Hindlimb muscle (tissue), 1 donor: ENCODE results near the gene INO80B. TPM values are rescaled to one million over a fixed set of nuclear protein-coding genes. Genes with fewer than 3 reads are reported as not detected.
A peak's percentile ranks its signal among the peaks of the same experiment; 100 is the strongest.
"Not testable (repeated sequence)": the region's sequence is repeated elsewhere in the genome, so short reads cannot be mapped to it uniquely, and the experiment has no call there.

Source experiments
- DNase-seq: peaks from one replicate; pipeline ENCODE4 v3.0.0-alpha.2; 2013
- polyA plus RNA-seq: library from polyadenylated mRNA; unstranded; fragments of 120-200 nt; gene quantifications from one replicate; pipeline ENCODE4 v1.2.1, GENCODE V29; 2013; ENCODE audit not compliant: insufficient read length

INO80B gene
- polyA plus RNA-seq, 1 donor: 23.7 TPM

DNA sequence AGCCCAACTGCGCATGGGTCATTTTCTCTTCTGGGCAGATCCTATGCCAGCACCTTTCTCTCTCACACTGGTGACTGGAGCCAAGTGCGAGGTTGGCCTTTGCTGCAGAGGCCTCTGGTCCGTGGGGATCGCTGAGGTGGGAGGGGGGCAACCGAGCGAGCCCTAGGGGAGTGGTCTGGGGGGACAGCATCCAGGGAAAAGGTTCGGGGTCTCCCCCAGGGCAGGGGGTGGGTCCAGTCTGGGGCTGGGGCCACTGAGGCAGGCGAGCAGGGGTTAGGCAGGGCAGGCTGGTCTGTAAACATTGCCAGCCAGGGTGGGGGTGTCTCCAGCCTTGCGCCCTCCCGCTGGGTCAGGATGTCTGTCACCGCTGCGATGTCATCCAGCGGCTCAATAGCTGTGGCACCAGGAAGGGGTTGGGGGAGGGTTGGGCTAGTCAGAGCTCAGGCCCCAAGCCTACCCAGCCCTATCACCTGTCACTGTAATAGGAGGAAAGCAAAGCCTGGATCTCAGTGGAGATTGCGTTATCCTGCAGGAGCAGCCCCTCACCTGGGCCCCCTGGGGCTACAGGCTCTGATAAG is 28.6 kb upstream of the INO80B start:
- no peak for DNase-seq

DNA sequence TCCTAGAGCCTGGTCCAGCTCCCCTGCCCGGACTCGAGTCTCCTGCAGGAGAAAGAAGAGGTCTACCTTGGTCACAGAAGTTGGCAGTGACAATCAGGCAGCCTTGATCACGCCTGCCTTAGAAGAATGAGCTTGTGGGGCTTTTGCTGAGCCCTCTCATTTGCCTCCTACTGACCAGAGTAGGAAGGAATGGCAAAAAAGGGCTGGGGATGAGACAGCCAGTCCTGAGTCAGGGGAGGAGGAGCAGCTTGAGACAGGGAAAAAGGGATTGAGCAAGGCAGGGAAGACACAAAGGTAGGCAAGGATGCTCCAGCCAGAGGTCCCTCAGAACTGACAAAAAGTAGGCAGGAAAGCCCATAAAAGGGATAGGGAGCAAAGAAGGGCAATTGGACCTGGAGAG is 27.3 kb upstream of the INO80B start:
- no peak for DNase-seq

DNA sequence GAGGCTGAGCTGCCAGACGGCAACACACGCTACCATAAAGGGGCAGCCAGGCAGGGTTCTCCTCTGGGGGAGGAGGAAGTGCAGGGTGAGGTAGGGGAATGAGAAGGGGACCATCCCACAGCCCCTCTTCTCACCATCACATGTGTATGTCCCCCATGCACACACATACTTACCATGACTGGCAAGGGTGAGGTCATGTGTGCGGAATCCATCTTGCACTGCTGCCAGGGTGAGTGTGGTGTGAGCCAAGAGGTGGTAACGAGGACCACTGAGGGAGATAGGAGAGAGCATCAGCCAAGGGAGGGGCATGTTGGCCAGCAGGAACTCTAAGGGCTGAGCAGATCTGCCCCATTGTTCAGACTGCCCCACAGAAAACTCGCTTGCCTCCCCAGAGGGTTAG is 26.2 kb upstream of the INO80B start:
- DNase-seq: no peak

DNA sequence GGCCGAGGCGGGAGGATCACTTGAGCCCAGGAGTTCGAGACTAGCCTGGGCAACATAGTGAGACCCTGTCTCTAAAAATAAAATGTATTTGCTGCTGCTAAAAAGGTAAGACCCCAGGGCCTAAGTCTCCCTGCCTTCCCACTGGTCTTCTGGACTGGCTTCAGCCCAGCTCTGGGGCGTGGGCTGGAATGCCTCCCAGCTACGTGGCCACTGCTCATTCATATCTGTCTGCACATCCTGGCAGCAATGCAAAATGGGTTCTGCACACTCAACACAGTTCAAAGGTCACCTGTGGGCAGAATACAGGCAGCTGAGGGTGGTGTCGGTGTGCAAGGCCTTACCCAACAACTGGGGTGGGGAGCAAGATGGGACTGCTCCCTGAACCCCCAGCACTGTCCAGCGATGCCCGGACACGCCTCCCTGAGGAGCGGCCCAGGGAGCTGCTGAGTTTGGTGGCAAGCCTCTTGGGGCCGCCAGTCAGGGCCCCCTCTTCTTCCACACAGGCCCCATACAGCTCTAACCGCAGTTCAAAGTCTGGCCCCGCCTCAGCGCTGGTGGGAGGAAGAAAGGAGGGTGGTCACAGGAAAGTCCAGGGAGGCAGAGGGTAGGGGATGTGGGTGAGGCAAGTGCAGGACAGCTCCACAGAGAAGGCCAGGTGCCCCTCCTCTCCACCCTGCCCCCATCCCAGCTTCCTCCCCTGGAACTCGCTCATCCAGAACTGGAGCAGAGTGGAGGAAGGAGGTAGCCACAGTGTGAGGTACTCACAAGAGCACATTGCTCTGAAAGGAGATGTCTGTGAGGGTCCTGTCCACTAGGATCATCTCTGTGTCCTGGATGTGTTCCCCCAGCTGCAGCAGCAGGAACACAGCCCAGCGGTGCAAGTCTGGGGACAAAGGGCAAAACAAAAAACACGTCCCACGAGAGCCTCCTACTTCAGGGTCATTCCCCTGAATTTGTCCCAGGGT is 25.1 kb upstream of the INO80B start:
- no peak for DNase-seq

DNA sequence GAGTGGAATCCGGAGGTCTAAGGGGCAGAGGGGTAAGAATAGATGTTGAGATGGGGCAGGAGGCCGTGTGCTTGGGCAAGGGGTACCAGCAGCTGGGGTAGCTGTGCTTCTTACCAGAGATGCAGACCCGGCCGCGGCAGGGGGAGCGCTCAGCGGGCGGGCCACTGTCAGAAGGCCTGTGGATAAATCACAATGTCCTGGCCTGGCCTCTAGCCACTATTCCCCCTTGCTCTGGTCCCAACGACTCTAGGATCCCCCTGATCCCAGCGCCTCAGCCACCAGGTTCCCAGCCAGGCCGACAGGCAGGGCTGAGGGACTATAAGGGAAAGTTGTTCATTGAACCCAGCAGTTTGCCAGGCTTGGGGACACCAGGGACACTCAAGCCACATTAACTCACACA is 24.4 kb upstream of the INO80B start:
- no peak for DNase-seq

DNA sequence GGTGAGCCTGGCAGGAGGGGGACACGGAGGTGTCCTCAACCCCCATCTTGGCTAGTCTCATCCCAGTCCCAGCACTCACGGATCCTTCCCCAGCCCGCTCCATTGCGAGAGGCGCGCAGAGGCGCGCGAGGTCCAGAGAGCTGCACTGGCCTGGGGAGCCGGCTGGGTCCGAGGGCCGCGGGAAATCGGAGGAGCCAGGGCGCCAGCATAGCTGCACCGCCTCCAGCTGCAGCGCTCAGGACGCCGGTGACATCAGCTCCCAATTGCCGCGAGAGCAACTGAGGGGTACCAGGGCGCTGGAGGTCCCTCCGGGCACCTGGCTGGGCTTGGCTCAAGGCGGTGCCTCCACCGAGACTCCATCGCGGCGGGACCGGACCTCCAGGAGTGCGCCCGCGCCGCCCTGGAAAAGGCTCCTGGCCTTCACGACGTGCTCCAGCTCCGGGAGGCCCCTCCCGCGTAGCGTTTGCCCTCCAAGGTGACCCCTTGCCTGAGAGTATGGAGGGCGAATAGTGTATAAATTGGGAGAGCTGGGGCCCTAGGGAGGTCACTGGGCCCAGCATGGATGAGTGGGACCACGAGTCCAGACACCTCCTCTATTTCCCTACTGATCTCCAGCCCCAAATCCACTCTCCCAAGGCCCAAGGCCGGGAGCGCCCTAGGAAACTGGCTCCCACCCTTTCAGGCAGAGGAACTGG is 18.6 kb upstream of the INO80B start:
- no peak for DNase-seq

DNA sequence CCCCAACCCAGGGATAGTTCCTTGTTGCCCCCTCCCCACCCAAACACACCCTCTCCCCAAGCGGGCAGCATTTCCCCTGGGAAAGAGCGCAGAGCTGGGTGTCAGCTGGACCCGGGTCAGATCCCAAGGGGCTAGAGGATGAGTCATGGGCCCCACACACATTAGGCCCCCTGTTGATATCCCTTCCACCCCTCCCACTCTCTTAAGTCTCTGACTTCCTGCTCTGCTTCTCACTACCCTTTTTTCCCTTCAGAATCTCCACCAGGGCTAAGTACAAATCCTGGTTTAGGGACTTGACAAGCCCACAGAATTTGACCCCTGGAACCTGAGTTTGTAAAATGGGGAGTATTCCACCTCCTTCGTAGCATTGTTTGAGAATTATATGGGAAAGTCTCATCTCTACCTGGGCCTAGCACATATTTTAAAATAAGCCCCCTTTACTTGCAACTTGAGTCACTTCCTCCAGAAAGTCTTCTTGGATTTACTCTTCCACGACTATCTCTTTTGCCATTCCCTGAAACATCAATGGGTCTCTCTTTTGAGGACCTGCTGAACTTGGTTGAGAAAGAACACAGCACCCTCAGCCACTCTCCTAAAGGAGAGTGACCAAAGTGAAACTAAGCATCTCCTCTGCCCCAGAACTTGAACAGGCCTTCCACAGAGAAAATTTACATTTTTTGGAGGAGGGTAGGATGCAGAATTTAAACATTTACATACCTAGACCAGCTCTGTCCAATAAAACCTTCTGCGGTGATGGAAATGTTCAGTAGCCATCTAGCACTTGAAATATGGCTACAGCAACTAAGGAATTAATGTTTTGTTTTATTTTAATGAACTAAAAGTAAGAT is 17.8 kb upstream of the INO80B start:
- no peak for DNase-seq

DNA sequence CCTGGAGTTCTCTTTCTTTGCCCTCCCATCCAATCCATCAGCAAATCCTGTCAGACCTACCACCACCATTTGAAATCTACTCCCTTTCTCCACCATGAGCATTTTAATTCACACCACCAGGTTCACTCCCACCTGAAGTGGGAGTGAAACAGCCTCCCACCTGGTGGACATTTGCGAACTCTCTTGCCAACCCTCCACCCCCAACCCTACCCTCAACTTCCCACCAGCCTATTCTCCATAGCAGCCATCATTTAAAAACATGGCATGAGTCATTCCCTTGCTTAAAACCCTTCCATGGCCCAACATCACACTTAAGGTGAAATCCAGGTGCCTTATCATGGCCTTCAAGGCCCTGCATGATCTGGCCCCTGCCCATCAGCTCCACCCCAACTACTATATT is 16.6 kb upstream of the INO80B start:
- no peak for DNase-seq

DNA sequence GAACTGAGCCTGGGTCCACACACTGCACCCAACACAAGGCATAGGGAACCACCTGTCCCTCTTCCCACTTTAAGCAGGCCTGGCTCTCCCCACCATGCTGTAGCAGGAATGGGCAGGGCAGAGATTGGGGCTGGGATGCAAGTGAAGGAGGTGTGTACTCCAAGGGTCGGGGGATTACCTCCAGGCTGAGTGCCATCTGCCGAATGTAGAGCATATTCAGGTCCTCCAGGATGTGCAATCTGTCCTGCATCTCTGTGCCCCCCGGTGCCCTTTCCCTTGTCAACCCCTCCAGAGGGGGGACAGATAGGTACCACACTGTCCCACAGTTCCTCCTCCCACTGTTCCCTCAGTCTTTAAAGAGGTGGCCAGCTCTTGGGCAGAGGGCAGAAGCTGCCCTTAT is 15.5 kb upstream of the INO80B start:
- DNase-seq: no peak

DNA sequence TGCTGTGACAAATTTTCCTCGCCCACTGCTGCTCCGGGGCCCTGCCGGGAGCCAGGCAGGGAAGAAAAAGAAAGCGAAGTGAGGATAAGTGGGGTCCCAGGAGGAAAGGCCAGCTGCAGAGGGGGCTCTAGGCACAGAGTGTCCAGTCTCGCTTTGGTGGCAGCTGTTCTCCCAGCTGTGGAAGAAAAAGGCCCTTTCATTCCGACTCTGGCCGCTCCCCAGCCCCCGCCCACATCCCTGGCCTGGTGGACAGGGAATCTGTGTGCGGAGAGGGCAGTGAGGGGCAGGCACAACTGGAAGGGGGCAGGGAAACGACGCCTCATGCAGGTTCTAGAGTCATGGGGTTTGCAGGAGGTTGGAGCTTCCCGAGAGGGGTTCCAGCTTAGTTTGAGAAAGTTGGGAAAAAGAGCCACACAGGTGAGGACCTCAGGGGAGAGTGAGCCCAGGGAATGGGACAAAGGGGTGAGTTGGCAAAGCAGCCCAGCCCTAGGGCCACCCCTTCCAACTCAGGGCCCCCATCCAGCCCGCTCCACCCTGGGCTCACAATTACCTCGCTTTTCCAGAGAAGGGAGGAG is 15.0 kb upstream of the INO80B start:
- DNase-seq: peak; percentile 84

DNA sequence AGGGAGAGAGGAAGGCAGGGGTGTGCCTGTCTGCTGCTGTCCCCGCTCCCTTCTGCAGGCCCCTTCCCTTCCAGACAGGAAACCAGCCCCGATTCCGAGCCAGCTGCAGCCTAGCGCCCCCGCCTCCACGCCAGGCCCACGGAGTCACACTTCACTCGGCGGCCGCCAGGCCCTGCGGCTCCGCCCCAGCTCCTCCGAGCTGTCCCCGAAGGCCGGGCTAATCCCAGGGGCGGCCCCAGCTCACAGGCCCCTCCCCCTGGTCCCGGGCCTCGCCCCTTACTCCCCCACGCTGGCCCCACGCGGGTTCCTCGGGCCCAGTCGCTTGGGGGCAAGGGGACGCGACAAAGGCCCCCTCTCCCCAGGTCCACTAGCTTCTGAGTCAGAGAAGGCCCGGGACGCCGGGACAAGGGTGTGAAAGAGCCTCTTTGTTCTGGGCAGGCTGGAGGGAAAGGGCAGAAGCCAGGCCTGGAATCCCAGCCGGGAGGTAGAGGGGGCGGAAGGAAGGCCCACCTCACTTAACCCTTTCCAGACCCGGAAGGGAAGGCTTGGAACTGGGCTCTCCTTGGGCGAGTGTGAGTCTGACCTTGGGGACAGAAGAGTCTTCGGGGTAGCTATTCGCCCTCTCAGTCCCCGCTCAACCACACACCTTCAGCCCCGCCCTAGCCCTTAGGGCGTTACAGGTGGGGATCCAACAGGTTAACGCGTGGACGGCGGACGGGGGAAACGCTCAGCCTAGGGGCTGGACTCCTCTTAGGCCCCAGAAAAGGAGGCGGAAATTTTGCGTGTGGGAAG is 14.3 kb upstream of the INO80B start:
- peak; percentile 92 for DNase-seq

DNA sequence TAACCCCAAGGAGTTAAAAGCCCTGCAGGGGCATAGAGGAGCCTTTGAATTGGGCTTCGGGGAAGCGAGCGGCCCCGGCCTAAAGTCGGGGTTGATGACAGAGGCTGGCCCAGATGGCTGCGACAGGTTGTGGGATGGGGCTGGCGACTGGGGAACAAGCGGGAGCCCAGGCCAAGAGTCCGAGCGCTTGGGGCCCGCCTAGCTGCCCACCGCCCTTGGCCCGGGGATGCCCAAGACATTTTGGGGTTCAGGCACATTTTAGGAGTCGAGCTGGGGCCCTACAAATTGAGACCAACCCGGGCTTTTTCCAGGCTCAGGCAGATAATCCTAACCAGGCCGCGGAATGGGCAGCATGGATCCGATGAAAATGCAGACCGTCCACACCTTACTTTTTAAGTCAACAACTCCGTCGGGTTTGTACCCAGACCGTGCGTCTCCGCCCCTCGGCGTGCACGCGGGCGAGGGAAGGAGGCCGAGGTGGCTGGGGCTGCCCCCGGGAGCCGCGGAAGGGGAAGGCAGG is 13.7 kb upstream of the INO80B start:
- DNase-seq: no peak

DNA sequence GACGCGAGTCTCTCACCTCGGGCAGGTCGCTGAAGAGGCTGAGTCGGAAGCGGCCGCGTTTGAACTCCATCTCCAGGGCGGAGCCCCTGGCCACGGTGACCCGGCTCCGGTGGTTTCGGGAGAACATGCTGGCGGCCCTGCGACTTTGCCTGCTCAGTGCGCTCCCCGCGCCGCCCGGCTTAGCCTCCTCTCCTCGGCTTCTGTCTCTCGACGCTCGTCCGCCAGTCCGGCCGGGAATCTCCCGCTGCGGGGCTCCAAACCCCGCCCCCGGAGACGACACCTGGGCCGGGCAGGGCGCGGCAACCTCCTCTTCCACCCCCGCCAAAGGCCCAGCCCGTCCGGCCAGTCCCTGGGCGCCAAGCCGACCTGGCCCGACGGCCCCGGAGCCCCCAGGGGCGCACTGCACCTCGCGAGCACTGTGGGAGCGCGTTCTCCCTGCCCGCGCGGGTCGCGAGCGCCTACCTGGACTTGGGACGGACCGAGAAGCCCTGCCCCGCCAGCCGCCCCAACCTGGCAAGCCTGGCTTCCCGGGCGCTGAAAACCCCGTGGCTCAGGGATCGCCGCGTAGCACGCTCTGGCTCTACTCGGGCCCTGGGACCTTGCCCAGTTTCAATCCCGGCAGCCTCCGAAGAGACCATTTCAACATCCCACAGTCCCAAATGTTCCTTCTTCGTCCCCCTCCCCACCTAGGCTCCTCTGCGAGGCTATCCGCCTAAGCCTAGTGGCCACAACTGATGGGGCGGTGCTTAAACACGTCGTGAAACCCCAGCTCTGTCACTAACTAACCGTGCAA is 13.0 kb upstream of the INO80B start, which contains the start of gene RTKN:
Gene RTKN (minus strand): TSS at position 248 of the 793 bp plus-strand sequence. CDS start 121 bp downstream, at position 127.
- DNase-seq: peak; percentile 54

DNA sequence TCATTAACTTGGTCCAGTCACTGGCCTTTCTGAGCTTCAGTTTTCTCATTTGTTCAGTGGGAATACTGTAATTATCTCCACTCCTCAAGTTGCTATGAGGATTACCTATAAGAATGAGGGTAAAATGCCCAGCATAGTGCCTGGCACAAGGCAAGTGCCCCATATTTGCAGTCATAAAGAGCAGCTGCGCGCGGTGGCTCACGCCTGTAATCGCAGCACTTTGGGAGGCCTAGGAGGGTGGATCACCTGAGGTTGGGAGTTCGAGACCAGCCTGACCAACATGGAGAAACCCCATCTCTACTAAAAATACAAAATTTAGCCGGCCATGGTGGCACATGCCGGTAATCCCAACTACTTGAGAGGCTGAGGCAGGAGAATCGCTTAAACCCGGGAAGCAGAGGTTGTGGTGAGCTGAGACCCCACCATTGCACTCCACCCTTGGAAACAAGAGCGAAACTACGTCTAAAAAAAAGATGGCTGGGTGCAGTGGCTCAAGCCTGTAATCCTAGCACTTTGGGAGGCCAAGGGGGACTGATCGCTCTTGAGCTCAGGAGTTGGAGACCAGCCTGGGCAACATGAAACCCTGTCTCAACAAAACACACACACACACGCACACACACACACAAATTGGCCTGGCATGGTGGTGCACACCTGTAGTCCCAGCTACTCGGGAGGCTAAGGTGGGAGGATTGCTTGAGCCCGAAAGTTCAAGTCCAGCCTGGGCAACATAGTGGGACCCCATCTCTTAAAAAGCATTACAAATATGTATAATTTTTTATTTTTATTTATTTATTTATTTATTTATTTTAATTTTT is 12.2 kb upstream of the INO80B start:
- DNase-seq: not testable (repeated sequence)

DNA sequence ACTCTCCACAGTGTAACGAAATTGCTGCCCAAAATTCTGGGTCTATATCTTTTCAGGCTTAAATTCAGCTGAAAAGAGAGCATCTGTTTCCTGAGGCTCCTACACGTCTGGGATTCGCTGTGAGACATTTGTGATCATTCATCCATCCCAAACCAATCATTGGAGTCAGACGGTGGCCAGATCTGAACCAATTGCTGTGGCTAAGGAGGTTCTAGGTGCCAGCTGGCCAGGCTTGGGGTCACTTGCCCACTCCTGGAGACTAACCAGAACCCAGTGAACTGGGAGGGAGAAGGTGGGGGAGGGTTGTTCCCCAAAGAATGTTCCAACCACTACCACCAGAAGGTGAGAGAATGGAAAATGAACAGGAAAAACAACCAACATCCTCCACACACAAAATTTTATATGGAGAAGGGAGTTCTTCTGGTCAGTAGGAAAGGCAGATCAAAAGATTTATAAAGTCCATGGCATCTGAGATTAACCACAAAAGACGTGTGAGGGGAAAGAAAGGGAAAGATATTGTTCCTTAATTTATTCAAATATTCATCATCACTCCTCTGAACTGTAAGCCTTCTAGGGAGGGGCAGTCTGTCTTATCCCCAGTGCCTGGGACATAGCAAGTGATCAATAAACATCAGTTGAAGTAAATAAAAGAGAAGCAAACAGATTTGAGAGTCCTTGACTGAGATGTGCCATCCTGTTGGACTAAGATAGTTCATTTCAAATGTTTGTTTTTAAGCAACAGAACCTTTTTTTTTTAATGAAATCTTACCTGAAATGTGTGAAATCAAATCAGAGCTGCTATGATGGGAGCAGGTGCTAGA is 10.2 kb upstream of the INO80B start:
- no peak for DNase-seq

DNA sequence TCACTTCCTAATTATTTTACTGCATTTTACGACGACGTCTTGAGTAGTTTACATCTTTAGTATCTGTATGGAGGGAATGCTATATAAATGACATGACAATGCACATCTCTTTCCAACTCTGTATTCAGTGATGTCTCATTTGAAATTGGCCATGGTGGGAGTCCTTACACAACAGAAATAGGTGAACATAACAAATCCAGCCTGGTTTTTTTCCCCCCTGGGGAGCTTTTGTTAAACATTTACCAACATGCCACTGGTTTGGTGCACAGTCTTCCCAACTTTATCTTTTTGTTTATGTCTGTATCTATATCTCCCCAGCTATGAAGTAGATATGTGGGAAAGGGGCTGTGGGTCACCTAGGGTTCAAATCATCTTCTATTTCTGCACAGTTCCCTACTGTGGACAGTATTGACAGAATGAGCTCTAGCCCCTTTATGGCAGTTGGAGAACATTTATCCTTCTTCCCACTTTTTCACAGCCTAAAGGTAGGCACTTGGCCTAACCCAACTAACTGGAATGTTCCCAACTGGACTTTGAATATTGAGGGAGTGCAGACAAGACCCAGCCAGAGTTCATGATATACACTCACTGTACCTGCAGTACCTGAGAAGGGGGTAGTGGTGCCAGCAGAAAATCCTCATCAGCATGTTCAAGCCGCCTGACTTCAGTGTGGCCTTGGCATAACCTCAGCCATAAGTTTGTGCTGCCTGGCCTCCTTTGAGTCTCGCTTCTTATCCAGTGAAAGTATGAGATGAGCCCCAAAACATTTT is 7.5 kb upstream of the INO80B start:
- no peak for DNase-seq

DNA sequence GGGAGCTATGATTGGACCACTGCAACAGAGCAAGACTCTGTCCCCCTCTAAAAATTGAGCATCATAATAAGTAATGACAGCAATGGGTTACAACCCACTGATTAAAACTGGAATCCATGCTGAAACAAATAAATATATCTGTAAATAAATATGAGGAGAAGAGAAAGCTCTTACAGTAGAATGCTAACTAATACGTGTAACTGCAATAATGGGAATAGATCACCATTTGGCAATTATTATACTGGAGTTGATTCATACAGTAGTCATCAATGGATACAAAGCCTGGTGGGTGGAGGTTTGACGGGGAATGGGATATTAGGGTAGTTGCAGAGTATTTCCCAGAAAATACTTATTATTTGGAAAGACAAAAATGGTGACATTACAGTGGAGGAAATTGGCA is 6.1 kb upstream of the INO80B start:
- DNase-seq: no peak
